ENCODE data around the gene ZNF76. TPM values are rescaled to one million over a fixed set of nuclear protein-coding genes. Genes with fewer than 3 reads are reported as not detected.

The ZNF76 gene
- total and polyA plus RNA-seq, 2 of the 13 experiments (the other 11 are each of a cell fraction or from before 2014, with no cell fraction given) = 13.2 to 26.4 TPM

GRCh38 chr6:35342258-35343091, 82.9 kb downstream of the ZNF76 start, which contains the start of gene PPARD (continued):
- TF ChIP-seq, protein P1, sequence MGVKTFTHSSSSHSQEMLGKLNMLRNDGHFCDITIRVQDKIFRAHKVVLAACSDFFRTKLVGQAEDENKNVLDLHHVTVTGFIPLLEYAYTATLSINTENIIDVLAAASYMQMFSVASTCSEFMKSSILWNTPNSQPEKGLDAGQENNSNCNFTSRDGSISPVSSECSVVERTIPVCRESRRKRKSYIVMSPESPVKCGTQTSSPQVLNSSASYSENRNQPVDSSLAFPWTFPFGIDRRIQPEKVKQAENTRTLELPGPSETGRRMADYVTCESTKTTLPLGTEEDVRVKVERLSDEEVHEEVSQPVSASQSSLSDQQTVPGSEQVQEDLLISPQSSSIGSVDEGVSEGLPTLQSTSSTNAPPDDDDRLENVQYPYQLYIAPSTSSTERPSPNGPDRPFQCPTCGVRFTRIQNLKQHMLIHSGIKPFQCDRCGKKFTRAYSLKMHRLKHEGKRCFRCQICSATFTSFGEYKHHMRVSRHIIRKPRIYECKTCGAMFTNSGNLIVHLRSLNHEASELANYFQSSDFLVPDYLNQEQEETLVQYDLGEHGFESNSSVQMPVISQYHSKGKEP (CRISPR knock-in tag; IDR thresholded peaks at IDR 0.05) = 0 out of 2 replicates have a peak, but pooled peaks have one; percentile 72
- no peak for TF ChIP-seq ZNF496 (CRISPR knock-in tag; IDR thresholded peaks at IDR 0.05; ENCODE audit: insufficient replicate concordance)
- TF ChIP-seq HMG20B (CRISPR knock-in tag; conservative IDR thresholded peaks at IDR 0.05) = no peak
- no peak for TF ChIP-seq GPBP1L1 (CRISPR knock-in tag; IDR thresholded peaks at IDR 0.05)
- TF ChIP-seq ZBTB7A (CRISPR knock-in tag; IDR thresholded peaks at IDR 0.05) = no peak; the same call in 1 of the 2 replicates
- no peak for TF ChIP-seq NR2C2 (CRISPR knock-in tag; IDR thresholded peaks at IDR 0.05; ENCODE audit: borderline replicate concordance)
- TF ChIP-seq SAP130 (CRISPR knock-in tag; IDR thresholded peaks at IDR 0.05; ENCODE audit: low read depth) = peak; percentile 91
- TF ChIP-seq NRL (CRISPR knock-in tag; IDR thresholded peaks at IDR 0.05; ENCODE audit: borderline replicate concordance) = peak; percentile 94
- TF ChIP-seq KLF6 (CRISPR knock-in tag; IDR thresholded peaks at IDR 0.05) = peak; percentile 67
- peak; percentile 77; the same call in 1 of the 2 replicates for TF ChIP-seq NFATC3 (CRISPR knock-in tag; IDR thresholded peaks at IDR 0.05)
- TF ChIP-seq MBNL3 (CRISPR knock-in tag; conservative IDR thresholded peaks at IDR 0.05) = no peak
- TF ChIP-seq, protein P2, sequence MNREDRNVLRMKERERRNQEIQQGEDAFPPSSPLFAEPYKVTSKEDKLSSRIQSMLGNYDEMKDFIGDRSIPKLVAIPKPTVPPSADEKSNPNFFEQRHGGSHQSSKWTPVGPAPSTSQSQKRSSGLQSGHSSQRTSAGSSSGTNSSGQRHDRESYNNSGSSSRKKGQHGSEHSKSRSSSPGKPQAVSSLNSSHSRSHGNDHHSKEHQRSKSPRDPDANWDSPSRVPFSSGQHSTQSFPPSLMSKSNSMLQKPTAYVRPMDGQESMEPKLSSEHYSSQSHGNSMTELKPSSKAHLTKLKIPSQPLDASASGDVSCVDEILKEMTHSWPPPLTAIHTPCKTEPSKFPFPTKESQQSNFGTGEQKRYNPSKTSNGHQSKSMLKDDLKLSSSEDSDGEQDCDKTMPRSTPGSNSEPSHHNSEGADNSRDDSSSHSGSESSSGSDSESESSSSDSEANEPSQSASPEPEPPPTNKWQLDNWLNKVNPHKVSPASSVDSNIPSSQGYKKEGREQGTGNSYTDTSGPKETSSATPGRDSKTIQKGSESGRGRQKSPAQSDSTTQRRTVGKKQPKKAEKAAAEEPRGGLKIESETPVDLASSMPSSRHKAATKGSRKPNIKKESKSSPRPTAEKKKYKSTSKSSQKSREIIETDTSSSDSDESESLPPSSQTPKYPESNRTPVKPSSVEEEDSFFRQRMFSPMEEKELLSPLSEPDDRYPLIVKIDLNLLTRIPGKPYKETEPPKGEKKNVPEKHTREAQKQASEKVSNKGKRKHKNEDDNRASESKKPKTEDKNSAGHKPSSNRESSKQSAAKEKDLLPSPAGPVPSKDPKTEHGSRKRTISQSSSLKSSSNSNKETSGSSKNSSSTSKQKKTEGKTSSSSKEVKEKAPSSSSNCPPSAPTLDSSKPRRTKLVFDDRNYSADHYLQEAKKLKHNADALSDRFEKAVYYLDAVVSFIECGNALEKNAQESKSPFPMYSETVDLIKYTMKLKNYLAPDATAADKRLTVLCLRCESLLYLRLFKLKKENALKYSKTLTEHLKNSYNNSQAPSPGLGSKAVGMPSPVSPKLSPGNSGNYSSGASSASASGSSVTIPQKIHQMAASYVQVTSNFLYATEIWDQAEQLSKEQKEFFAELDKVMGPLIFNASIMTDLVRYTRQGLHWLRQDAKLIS (CRISPR knock-in tag; IDR thresholded peaks at IDR 0.05) = no peak
- TF ChIP-seq TFDP2 (CRISPR knock-in tag; IDR thresholded peaks at IDR 0.05) = peak; percentile 75
- no peak; the same call in 1 of the 2 replicates for TF ChIP-seq FOXJ3 (CRISPR knock-in tag; IDR thresholded peaks at IDR 0.05; ENCODE audit: borderline replicate concordance)
- 0 out of 2 replicates have a peak, but pooled peaks have one; percentile 10 for TF ChIP-seq ZNF773 (CRISPR knock-in tag; IDR thresholded peaks at IDR 0.05; ENCODE audit: borderline replicate concordance)
- no peak for TF ChIP-seq TBP (CRISPR knock-in tag; IDR thresholded peaks at IDR 0.05)
- peak; percentile 89; the same call in 1 of the 2 replicates for TF ChIP-seq ZNF589 (CRISPR knock-in tag; conservative IDR thresholded peaks at IDR 0.05)
- TF ChIP-seq CREB1 (IDR thresholded peaks at IDR 0.05) = peak; percentile 88
- peak; percentile 80 for TF ChIP-seq CREB1 (CRISPR knock-in tag; IDR thresholded peaks at IDR 0.05)
- TF ChIP-seq ZNF562 (CRISPR knock-in tag; IDR thresholded peaks at IDR 0.05; ENCODE audit: borderline replicate concordance) = no peak
